CD4-positive, alpha-beta T cell treated with Interleukin-10 for 1 hour (primary cell): ENCODE data around the gene SLC35E2B.

Experiments used
- DNase-seq: peaks from one replicate; pipeline ENCODE4 v3.0.0-alpha.2; 2020

The SLC35E2B gene

DNA sequence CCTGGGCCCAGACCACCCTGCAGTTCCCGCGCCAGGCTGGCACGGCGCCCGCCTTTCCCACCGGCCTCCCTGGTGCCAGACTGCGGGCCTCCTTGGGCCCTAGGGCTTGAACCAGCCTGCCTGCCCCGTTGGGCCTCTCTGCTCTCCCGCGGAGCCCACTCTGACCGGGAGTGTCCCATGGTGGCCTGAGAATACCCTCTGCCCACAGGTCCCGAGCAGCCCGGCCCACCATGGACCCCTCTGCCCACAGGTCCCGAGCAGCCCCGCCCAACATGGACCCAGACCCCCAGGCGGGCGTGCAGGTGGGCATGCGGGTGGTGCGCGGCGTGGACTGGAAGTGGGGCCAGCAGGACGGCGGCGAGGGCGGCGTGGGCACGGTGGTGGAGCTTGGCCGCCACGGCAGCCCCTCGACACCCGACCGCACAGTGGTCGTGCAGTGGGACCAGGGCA, 69.4 kb downstream of the SLC35E2B start:
- no peak for DNase-seq

DNA sequence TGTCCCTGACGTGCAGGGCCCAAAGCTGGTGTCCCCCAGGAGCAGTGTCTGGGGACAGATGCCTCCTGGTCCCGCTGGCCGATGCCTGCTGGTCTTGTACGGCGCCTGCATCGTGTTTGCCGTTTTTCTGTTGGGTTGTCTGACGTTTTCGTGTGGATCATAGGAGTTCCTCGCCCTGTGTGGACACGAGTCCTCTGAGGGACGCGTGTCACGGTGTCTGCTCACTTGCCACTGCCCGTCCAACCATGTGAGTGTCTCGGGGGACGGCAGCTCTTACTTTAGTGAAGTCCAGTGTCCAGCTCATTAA, 69.9 kb downstream of the SLC35E2B start:
- no peak for DNase-seq

DNA sequence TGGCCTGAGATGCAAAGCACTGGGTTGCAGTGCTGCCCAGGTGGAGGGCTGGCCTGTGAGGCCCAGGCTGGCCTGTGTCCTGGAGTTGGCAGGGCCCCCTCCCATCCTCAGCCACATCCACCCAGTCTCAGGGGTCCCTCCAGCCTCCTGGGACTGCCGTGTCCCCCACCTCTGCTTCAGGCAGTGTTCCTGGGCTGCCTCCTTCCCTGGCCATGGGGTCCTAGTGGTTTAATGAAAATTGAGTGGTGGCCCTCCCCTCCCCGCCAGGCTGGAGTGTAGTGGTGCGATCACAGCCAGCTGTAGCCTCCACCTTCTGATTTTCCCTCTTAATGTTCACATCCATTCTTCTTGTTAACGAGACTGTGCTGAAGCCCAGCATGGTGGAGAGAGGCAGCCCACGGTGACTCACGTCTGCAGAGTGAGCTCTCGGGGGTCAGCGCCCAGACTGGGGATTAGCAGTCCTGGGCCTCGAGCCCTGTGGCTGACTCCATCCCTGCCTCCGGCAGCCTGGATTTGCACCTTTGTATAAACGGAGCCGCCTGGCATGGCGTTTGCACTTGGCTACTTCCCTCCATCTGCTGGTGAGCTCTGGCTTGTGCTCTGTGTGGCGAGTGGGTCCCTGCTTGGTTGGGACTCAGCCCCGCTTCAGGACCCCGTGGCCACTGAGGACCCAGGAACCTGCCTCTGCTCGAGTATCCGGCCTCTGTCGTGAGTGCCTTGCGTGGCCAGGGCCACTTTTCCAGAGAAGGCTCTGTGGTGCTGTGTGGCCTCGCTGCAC, 70.4 kb downstream of the SLC35E2B start:
- DNase-seq: no peak

DNA sequence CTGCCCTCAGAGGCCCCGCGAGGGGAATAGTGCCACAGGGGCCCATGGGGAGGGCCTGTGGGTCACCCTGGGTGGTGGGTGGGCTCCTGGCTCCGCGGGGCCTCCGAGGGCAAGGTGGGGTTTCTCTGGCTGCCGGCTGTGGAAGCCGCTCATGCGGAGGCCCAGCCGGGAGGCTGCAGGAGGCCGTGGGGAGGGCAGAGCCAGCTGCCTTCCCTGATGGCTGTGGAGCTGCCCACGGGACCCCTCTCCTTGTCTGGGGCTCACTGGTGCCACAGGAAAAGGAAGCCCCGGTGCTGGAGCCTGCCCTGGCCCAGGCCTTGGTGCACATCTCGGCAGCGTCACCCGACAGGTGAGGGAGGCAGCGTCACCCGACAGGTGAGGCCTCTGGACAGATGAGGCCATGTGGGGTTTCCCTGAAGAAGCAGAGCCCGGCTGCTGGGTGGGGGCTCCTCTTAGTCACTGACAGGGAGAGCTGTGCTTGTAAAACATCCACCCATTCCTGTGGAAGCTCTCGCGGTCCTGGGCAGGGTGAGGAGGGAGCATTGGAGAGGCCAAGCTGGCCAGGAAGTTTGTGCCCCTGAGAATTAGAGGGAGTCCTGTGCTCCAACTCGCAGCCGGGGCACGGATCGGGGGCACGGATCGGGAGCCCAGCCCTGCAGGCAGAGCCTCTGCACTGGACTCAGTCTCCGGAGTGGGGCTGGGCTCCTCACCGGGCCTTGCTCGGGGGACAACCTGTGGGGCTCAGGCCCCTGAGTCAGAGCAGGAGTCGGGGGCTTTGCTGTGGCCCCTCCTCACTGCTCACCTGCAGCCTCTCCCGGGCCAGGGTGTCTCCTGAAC, 71.2 kb downstream of the SLC35E2B start:
- DNase-seq: no peak

DNA sequence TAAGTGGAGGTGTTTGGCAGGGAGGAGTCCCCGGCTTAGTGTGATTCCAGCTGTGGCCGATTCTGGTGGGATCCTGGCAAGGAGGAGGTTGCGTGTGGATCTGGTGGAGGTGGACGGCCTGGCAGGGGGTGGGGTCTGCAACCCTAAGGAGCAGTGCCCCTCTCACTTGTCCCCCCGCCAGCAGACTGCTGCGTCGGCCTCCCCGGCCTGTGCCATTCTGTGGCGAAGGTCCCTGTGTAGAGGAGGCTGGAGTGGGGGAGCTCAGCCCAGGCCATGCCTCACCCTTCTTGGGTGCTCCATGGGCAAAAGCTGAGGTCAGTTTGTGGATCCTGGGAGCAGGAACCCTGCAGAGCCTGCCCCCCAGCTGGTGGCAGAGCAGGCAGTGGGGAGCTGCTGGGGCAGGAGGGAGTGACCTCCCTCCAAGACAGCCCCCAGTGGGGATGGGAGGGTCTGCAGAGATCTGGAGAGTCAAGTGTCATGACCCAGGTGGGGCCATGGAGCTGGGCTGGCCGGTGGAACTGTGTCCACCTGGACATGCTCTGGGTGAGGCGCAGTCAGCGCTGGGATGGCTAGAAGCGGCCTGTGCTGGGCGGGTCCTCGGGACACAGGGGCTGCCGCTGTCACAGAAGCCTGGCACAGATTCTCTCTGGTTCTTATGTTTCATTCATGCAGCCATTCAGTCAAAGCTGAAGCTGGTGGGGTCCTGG, 72.0 kb downstream of the SLC35E2B start:
- no peak for DNase-seq

GRCh38 chr1:1619917-1620361, 72.7 kb downstream of the SLC35E2B start:
- DNase-seq: no peak

- DNase-seq: no peak
Measured at GRCh38 chr1:1618396-1619068, 74.1 kb downstream of the SLC35E2B start.

GRCh38 chr1:1617925-1618324, 74.7 kb downstream of the SLC35E2B start:
- no peak for DNase-seq

- DNase-seq: no peak
Measured at GRCh38 chr1:1617516-1617915, 75.1 kb downstream of the SLC35E2B start.

DNA sequence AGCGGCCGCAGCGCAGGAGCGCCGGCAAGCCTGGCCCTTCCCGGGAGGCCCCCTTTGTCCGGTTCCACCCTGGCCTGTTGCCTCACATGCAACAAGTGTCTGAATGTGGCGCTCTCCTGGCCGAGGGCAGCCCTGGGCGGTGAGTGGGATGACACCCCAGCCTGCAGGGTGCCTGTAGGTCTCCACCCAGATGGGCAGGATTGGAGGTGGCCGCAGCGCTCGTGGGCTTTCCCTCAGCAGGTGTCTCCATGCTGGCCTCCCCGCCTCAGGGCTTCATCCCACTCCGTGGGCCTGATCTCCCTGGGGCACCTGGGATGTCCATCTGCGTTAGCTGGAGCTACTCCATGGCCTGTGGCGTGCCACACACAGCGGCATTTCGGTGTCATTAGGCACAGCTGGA, 75.8 kb downstream of the SLC35E2B start:
- no peak for DNase-seq

- DNase-seq: peak; percentile 57
Measured at GRCh38 chr1:1616045-1616790, 76.4 kb downstream of the SLC35E2B start.

- peak; percentile 99 for DNase-seq
Measured at GRCh38 chr1:1615256-1616044, 77.1 kb downstream of the SLC35E2B start, which contains the start of gene MIB2. MIB2 (plus strand) TSS chr1:1615500; CDS start chr1:1623453, 7,953 bp downstream.

- no peak for DNase-seq
Measured at GRCh38 chr1:1614954-1615255, 77.7 kb downstream of the SLC35E2B start.

- peak; percentile 68 for DNase-seq
Measured at GRCh38 chr1:1614204-1614953, 78.2 kb downstream of the SLC35E2B start.

GRCh38 chr1:1613509-1614082, 79.0 kb downstream of the SLC35E2B start:
- DNase-seq: no peak

- DNase-seq: no peak
Measured at GRCh38 chr1:1612104-1612400, 80.5 kb downstream of the SLC35E2B start.

GRCh38 chr1:1610796-1611195, 81.8 kb downstream of the SLC35E2B start:
- no peak for DNase-seq

GRCh38 chr1:1609822-1610485, 82.6 kb downstream of the SLC35E2B start:
- DNase-seq: no peak
